Measurements from ENCODE around the gene WDFY4. TPM values are rescaled to one million over a fixed set of nuclear protein-coding genes. Genes with fewer than 3 reads are reported as not detected.

Gene WDFY4
- total RNA-seq, 4 donors from 2014 or later = 5.0 to 16.5 (median 8.8) TPM

- Histone ChIP-seq H3K4me3 (no peak overlapping the region), H3K9me3 (no peaks in the 10 kb centered on the region), H3K27ac (no peak overlapping the region), H3K36me3 (no peaks in the 10 kb centered on the region), H3K27me3 (no peaks in the 10 kb centered on the region), H3K4me1 (no peaks in the 10 kb centered on the region)
- no peak for TF ChIP-seq EP300 (IDR thresholded peaks at IDR 0.05)
- TF ChIP-seq CTCF (IDR thresholded peaks at IDR 0.05) = no peak
- TF ChIP-seq POLR2A (IDR thresholded peaks at IDR 0.05) = no peak
- DNase-seq (ENCODE audit: low spot score in 2 of 2) = no peak
- 73 to 82% methylated on average over 5 to 12 of the region's 12 CpGs for WGBS, 2 donors
Observed at GRCh38 chr10:48690791-48691660, 6.4 kb downstream of the WDFY4 start.

- Histone ChIP-seq H3K4me3 (no peak overlapping the region), H3K36me3 (no peaks in the 10 kb centered on the region), H3K9me3 (no peaks in the 10 kb centered on the region), H3K4me1 (no peaks in the 10 kb centered on the region), H3K27ac (no peak overlapping the region), H3K27me3 (no peaks in the 10 kb centered on the region)
- WGBS, 2 donors = 52 to 56% methylated on average over 8 of the region's 8 CpGs
- TF ChIP-seq EP300 (IDR thresholded peaks at IDR 0.05) (no peak), POLR2A (IDR thresholded peaks at IDR 0.05) (no peak), CTCF (IDR thresholded peaks at IDR 0.05) (no peak)
- DNase-seq (ENCODE audit: low spot score in 2 of 2) = no peak
Observed at GRCh38 chr10:48691812-48692528, 7.3 kb downstream of the WDFY4 start.

GRCh38 chr10:48692748-48693147 is 8.1 kb downstream of the WDFY4 start:
- H3K9me3 ChIP-seq = no peaks in the 10 kb centered on the region
- no peaks in the 10 kb centered on the region for H3K27me3 ChIP-seq
- no peak overlapping the region for H3K27ac ChIP-seq
- H3K36me3 ChIP-seq = no peaks in the 10 kb centered on the region
- H3K4me1 ChIP-seq = no peaks in the 10 kb centered on the region
- no peak for DNase-seq (ENCODE audit: low spot score in 2 of 2)
- TF ChIP-seq CTCF (IDR thresholded peaks at IDR 0.05) (no peak), POLR2A (IDR thresholded peaks at IDR 0.05) (no peak), EP300 (IDR thresholded peaks at IDR 0.05) (no peak)
- WGBS, 2 donors = 87 to 88% methylated on average over 4 of the region's 4 CpGs
- no peak overlapping the region for H3K4me3 ChIP-seq

- WGBS, 2 donors = 69 to 70% methylated on average over 4 of the region's 4 CpGs
- no peak for TF ChIP-seq CTCF (IDR thresholded peaks at IDR 0.05)
- TF ChIP-seq EP300 (IDR thresholded peaks at IDR 0.05) = no peak
- TF ChIP-seq POLR2A (IDR thresholded peaks at IDR 0.05) = no peak
- Histone ChIP-seq H3K9me3 (no peaks in the 10 kb centered on the region), H3K27me3 (no peaks in the 10 kb centered on the region), H3K27ac (no peak overlapping the region), H3K4me3 (no peak overlapping the region), H3K36me3 (no peaks in the 10 kb centered on the region), H3K4me1 (no peaks in the 10 kb centered on the region)
- no peak for DNase-seq (ENCODE audit: low spot score in 2 of 2)
Observed at GRCh38 chr10:48693206-48693605, 8.5 kb downstream of the WDFY4 start.
